Myocyte (in vitro differentiated cells): ENCODE measurements around the gene DAW1. TPM values are rescaled to one million over a fixed set of nuclear protein-coding genes. Genes with fewer than 3 reads are reported as not detected.
"Not testable (repeated sequence)": the region's sequence is repeated elsewhere in the genome, so short reads cannot be mapped to it uniquely, and the experiment has no call there.

Experiments used
- DNase-seq: peaks from one replicate; pipeline ENCODE4 v3.0.0-alpha.2; 2012; ENCODE audit warnings: low read depth
- total RNA-seq: library from RNA; depleted of rRNA; stranded (reverse); fragments of >200 nt; gene quantifications from 2 replicates; pipeline ENCODE4 v1.2.3, GENCODE V29; 2014

Gene DAW1
- total RNA-seq, 1 donor from 2014 or later = not detected

DNA sequence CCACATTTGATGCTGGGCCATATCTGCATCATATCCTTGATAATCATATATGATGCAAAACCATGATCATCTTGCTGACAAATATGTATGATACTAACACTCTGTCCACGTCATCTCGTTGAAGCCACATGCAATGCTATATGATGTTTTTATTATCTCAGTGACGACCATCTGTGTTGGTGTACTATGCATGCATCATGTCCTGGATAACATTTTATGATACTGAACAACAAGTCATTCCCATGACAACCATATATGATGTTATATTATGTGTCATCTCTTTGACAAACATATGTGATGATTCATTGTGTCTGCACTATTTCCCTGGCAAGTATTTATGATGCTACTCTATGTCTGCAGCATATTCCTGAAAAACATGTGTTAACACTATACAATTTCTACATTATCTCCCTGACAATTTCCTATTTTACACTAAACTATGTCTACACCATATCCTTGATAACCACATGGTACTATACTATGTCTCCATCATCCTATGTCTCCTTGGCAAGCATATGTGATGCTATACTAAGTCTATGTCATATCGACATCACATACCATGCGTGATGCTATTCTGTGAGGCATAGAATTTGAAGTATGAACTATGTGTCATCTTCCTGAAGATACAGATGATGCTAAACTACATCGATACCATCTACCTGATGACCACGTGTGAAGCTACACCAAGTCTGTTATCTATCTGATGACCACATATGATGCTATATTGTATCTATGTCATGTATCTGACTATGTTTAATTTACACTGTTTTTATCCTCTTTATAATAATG is 37.0 kb downstream of the DAW1 start:
- DNase-seq = no peak

DNA sequence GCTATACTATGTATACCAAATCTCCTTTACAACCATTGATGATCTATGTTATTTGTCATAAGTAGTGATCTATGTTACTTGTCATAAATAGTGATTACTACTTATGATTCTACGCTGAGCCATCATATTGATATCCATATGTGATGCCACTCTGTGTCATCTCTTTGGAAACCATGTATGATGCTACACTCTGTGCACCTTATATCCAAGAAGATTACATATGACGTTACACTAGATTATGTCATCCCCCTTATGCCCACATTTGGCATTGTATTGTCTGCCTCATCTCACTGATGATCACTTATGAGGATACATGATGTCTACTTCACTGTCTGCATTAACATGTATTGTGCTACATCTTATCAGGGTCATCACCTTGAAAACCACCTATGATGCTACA is 42.9 kb downstream of the DAW1 start:
- no peak for DNase-seq

DNA sequence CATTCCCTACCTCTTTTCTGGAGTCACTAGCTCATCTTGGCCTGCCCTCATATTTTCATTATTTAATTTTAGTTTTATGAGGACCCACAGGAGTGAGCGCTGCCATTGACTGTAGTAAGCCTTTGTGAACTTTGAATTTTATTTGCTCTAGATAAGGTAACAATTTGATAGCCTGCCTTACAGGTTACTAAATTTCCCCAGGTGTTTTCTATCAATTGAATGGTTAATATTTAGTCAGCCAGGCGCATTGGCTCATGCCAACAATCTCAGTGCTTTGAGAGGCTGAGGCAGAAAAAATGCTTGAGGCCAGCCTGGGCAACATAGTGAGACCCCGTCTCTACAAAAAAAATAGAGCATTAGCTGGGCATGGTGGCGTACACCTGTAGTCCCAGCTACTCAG is 50.2 kb downstream of the DAW1 start:
- no peak for DNase-seq

DNA sequence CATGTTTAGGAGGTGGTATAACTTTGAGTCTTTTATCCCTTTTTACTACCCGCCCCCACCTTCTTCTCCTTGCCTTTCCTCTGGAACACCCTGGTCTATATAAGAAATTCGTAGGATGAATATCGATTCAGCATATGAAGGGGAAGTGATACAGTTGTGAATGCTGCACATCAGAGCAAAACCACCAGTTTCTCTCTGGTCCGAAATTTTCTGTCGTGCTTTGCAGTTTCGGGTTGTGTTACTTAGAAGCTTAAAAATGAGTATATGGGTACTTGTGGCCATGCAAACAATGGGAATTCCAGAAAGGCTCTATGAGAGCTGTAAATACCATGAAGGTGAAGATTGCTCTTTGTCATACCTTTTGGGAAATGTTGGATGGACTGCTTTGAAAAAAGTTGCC is 60.6 kb downstream of the DAW1 start:
- DNase-seq = no peak

DNA sequence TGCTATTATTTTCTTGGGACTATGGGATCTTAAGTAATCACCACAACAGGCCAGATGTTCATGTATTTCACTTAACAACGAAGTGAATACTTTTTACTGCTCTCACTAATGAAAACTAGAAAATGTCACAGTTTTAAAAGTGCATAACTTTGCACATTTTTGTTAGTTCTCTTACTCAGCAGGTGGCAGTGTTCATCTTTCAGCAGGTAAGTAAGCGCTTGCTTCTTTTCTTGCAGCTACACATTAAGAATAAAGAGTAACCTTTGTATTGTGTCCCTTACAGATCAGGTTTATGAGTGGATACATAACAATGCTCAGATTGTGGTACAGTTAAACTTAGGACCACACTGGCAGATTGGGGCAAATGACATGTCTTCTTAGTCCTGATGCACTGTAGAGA is 61.0 kb downstream of the DAW1 start:
- DNase-seq = no peak

DNA sequence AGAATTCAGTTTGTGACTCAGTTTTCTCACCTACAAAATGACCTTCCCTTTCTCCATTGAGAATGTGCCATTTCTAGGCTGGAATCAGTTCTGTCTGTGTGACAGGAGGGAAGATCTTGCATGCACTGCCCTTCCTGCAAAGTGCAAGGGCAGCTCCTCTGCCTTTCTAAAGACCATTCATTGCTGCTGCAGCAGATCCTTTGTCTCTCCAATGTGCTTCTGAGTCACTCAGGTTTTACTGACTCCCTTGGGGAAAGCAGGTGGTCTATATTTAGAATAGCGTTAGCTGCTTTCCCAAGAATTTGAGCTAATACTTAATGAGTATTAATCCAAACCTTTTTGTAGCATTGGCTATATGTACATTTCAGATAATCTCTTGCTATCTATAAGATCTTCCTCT is 62.5 kb downstream of the DAW1 start:
- DNase-seq = no peak

DNA sequence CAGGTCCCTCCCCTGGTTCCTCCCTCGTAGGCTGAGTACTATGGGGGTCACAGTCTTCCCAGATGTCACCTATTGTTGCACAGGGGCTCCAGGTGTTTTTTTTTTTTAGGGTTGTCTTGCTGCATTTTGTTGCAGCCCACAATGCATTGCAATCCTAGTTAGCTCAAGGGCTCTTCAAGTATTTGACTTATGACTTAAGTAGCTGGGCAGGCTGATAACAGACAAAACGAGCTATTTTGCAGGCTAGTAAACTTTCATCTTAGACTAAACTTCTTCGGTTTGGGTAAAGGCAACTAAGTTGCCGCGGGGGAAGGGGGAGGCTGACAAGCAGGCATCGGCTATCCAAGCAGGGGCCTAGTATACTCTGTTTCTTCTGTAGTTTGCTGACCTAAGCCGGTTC is 64.8 kb downstream of the DAW1 start:
- DNase-seq = not testable (repeated sequence)

DNA sequence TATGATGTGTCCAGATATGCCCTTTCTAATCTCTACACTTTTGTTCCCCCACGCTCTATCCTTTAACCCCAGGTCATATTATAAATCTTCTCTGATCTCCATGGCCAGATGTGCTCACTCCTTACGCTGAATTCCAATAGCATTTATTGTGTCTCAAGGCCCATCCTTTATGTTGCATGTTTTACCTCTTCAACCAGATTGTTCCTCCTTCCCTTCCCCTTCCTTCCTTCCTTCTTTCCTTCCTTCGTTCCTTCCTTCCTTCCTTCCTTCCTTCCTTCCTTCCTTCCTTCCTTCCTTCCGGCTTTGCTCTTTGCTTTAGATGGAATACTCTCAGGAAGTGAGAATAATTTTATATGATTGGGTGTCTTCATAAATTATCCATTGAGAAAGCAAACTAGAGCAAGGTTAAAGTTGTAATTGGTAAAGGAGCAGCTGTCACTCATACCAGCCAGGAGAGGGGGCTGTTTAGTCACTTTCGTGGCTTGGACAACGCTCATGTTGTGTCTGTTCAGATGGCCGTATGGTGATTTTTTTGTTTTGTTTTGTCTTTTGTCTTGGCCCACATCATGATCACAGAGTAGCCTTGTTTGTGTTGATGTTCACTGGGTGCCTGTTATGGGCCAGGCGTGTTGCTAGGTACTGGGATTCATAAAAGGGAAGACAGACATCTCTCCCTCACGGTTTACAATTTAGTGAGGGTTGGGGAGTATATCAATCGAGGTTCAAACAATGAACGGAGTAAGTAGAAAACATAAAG is 68.0 kb downstream of the DAW1 start:
- peak; percentile 51 for DNase-seq

DNA sequence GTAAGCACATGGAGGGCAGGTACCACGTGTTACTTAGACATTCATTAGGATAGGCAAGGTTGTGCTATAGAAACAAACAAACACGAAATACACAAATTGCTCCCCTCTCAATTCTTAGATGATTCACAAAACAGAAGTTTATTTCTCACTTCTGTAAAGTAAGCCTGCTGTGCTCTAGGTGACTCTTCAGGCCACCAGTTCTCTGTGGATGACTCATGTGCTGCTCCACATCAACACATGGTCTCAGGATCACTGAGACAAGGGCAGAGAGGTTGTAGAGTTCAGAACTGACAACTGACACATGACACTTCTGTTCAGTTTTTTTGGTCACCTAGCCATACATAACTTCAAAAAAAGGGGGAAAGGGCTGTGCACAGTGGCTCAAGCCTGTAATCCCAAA is 70.6 kb downstream of the DAW1 start:
- peak; percentile 39 for DNase-seq

DNA sequence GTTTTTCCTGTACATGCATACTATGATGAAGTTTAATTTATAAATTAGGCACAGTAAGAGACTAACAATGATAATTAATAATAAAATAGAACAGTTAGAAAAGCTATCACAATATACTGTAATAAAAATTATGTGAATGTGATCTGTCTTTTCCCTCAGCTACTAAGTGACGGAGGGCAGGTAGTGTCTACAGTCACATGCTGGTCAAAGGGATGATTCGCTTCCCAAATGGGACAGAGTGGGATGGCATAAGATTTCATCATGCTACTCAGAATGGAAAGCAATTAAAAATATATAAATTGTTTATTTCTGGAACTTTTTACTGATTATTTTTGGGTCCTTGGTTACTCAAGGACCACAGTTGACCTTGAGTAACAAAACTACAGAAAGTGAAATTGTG is 71.5 kb downstream of the DAW1 start:
- no peak for DNase-seq

DNA sequence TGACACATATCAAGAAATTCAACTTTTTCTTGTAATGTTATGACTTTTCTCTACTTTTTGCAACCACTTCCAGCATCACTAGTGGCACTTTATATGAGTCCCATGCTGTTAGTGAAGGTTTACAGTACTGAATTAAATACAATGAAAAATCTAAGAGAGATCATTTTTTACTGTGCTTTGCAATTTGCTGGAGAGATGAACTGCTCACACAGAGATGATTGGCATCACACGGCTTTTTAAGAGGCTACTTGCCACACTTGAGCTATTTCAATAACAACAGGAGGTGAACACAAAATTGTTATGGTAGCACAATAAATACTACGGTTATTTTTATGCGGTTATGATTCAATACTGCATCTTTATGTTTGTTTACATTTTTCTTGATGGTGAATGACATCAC is 88.9 kb downstream of the DAW1 start:
- no peak for DNase-seq

DNA sequence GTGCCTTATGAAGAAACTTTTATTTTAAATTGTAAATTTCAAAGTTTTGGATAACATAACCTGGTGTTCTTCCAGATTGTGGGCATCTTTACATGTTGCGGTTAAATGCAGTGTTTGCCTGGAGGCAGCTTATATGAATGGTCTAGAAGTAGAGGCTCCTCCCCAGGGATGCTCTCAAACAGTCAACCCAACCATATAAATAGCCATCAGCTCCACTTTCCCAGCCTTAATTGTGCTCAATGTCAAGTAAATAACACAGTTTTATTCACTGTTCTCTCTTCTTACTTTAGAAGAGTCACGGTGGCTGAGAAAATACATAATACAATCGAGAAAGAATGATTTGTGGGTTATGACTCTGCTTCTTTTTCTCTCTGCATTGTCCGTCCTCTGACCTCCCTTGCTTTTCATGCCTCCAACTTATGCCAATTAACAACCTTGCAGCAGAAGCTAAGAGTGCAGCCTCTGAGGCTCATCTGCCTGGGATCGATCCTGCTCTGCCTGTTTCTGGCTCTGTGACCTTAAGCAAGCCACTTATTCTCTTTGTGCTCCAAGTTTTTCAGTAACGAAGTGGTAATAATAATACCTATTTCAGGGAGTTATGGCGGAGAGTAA is 100.3 kb downstream of the DAW1 start:
- DNase-seq = no peak

DNA sequence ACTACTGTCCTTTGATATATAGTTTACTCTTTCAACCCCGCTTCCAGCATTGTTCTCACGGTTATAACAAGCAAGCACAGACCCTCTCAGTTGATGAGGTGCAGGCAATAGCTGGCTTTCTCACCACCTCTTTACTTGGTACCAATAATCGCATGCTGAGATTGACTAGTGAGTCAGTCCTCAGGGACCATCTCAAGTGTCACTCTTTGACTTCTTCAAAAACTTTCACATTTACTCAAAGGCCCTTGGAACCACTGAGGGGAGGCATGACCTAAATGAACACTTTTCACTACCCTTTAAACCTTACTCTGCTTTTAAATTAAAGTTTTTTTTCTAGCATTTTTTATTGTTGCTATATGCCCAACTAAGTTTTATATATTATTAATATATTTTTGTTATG is 101.8 kb downstream of the DAW1 start:
- DNase-seq = no peak

Other genes starting within 250 kb of the DAW1 start
- not detected in 2 replicates for gene SCYGR5, start 204.8 kb upstream of the DAW1 start, total RNA-seq
- 0.29 TPM in 1 of 2 replicates, not detected in the other for gene SLC19A3, start 153.6 kb upstream of the DAW1 start, total RNA-seq
- gene SCYGR6, start 146.9 kb upstream of the DAW1 start, total RNA-seq = not detected in 2 replicates
- not detected in 2 replicates for gene SCYGR7, start 143.3 kb upstream of the DAW1 start, total RNA-seq
- not detected in 2 replicates for gene SCYGR8, start 125.7 kb upstream of the DAW1 start, total RNA-seq
- gene CCL20, start 57.8 kb upstream of the DAW1 start, total RNA-seq = not detected in 2 replicates